Cardiac fibroblast (primary cell): ENCODE measurements around the gene APOL6.
A peak's percentile ranks its signal among the peaks of the same experiment; 100 is the strongest.

ENCODE experiments used
- DNase-seq, 2 donors: peaks; one replicate each; pipeline versions ENCODE4 v3.0.0 to v3.0.0-alpha.2; 2010; ENCODE audit warnings: low read depth in 2 of 2
- H3K4me3 ChIP-seq, 2 donors: replicated peaks in 1 of 2; 1 replicate in 1 of 2; 2 replicates in 1 of 2; pipeline ENCODE4 v1.5.1; 2011; ENCODE audit warnings: low read depth in 2 of 2, low read length in 2 of 2, mild to moderate bottlenecking in 2 of 2, moderate library complexity in 1 of 2
- CTCF ChIP-seq: IDR thresholded peaks from one replicate; pipeline ENCODE4 v1.5.1; 2011; ENCODE audit warnings: low read depth, mild to moderate bottlenecking, low read length, inconsistent platforms

Gene APOL6

DNA sequence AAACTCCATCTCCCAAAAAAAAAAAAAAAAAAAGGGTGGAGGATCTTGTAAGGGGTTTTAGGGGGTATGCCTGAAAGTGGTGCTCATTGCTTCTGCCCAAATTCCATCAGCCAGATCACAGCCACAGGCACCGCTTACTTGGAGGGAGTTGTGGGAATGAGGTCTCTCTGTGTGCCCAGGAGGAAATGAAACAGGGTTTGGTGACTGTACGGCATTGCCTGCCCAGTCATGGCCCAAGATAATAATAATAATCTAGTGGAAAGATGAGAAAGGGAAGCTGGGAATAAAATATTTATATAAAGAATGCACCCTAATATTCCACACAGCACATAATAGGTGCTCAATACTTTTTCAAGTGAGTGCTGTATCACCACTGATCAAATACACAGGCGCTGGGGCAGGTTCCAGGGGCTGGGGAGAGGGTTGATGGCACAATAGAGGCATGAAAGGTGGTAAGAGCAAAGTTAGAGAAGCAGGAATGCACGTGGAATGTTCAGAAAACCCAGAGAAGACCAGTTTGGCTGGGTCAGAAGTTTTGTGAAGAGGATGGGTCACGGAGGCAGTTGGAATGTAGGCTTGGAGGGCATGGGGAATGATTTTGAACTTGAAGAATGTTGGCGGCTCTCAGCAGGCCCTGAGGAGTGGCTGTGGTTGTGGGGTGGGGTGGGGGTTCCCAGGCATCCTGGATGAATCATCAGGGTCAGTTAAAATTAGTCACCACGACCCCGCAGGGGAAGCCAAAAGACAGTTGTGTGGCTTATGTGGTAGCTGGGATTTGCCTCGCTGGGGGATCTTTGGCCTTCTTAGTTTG lies 18.6 kb upstream of the APOL6 start:
- TF ChIP-seq CTCF = no peak
- peak; percentile 98 to 99 for DNase-seq
- H3K4me3 ChIP-seq = no peak overlapping the region

DNA sequence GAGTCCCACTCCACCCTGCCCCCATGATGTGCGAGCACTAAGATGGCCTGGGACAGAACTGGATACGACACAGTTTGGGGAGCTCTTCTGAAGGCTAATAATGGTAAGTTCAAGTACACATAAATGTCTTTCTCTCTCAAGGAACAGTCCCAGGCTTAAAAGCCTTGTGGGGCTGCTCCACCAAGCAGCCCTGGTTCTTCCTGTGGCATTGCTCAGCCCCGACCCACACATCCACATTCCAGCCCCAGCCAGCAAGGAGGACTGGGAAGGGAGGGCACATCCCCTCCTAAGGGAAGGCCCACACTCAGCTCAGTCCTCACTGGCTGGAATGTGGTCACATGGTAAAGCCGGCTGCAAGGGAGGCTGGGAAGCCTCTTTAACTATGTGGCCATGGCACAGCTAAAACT lies 17.9 kb upstream of the APOL6 start:
- DNase-seq = peak; percentile 45 to 67
- H3K4me3 ChIP-seq = no peak overlapping the region
- no peak for TF ChIP-seq CTCF

DNA sequence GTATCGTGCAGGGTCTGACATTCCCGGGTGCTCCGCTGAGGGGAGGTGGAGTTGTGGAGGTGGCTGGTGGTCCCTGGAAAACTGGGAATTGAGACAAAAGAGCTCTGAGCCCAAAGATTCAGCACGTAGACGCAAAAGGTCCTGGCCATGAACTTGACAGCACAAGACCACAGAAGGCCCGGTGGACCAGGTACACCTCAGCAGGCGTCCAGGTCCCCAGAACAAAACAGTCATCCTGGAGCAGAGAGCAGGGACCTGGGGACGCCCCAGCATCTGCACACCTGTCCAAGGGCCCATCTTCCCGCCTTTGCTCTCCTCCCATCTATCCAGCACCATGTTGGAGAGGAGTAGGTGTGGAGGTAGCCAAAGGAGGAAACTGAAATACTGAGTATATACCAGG lies 17.4 kb upstream of the APOL6 start:
- DNase-seq = no peak
- no peak overlapping the region for H3K4me3 ChIP-seq
- no peak for TF ChIP-seq CTCF

- no peak overlapping the region for H3K4me3 ChIP-seq
- peak; percentile 52 to 54 for DNase-seq
- TF ChIP-seq CTCF = peak; percentile 67
Measured at GRCh38 chr22:35631597-35631996, 16.6 kb upstream of the APOL6 start.

GRCh38 chr22:35632935-35633334 lies 15.3 kb upstream of the APOL6 start:
- DNase-seq = no peak
- H3K4me3 ChIP-seq = no peak overlapping the region
- no peak for TF ChIP-seq CTCF

- TF ChIP-seq CTCF = no peak
- no peak for DNase-seq
- H3K4me3 ChIP-seq = no peak overlapping the region
Measured at GRCh38 chr22:35633520-35633919, 14.7 kb upstream of the APOL6 start.

GRCh38 chr22:35634015-35634414 lies 14.2 kb upstream of the APOL6 start:
- no peak for DNase-seq
- TF ChIP-seq CTCF = no peak
- H3K4me3 ChIP-seq = no peak overlapping the region
